ENCODE data around the gene NHLH1. TPM values are rescaled to one million over a fixed set of nuclear protein-coding genes. Genes with fewer than 3 reads are reported as not detected.

Gene NHLH1
- total RNA-seq, 2 experiments from 2014 or later = 0.08 TPM; not detected in 1

DNA sequence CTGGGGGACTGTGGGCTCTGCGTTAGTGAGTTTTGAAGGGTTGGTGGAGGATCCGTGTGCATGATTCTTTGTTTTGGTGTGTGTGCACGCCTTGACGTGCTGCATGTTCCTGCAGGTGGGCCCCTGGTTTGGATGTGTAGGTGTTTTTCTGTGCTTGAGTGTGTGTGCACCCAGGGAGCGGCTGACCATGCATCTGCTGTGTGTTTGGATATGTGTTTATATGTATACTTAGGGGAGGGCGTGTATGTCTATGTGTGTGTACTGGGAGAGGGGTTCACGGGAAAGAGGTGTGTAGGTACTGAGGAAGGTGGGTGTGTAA, 34.6 kb downstream of the NHLH1 start:
- Mint-ChIP-seq H3K9me3 (no peaks in the 10 kb centered on the region), H3K36me3 (ENCODE audit: low read depth) (no peaks in the 10 kb centered on the region), H3K27me3 (peaks cover 35% of the 10 kb centered on the region), H3K4me1 (ENCODE audit: low read depth) (peaks cover 9% of the 10 kb centered on the region), H3K4me3 (peak overlapping the region; percentile 71), H3K27ac (no peak overlapping the region)
- POLR2A ChIA-PET = no interaction called here
- H3K27me3 ChIP-seq (ENCODE audit: control insufficient read depth in 1 of 2, insufficient read depth in 2 of 2, low read length in 2 of 2) = peaks cover 17 to 26% of the 10 kb centered on the region in 2 experiments
- no peaks in the 10 kb centered on the region for H3K9me3 ChIP-seq (ENCODE audit: control insufficient read depth in 1 of 2, insufficient read depth in 1 of 2, low read length in 2 of 2)
- ATAC-seq (ENCODE audit: poor library complexity) (no peak), DNase-seq (no peak)
- H3K4me3 ChIP-seq (ENCODE audit: low read length) = no peak overlapping the region
- no peaks in the 10 kb centered on the region for H3K36me3 ChIP-seq (ENCODE audit: insufficient read depth, low read length)
- intact Hi-C loops (cut with DNase I, micrococcal nuclease) = no loop called here
- H3K27ac ChIP-seq (ENCODE audit: low read depth in 1 of 2, low read length in 2 of 2) = no peak overlapping the region
- peaks cover 15% of the 10 kb centered on the region for H3K4me1 ChIP-seq (ENCODE audit: insufficient read depth, low read length)
- TF ChIP-seq, protein P1, sequence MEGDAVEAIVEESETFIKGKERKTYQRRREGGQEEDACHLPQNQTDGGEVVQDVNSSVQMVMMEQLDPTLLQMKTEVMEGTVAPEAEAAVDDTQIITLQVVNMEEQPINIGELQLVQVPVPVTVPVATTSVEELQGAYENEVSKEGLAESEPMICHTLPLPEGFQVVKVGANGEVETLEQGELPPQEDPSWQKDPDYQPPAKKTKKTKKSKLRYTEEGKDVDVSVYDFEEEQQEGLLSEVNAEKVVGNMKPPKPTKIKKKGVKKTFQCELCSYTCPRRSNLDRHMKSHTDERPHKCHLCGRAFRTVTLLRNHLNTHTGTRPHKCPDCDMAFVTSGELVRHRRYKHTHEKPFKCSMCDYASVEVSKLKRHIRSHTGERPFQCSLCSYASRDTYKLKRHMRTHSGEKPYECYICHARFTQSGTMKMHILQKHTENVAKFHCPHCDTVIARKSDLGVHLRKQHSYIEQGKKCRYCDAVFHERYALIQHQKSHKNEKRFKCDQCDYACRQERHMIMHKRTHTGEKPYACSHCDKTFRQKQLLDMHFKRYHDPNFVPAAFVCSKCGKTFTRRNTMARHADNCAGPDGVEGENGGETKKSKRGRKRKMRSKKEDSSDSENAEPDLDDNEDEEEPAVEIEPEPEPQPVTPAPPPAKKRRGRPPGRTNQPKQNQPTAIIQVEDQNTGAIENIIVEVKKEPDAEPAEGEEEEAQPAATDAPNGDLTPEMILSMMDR (IDR thresholded peaks at IDR 0.05) = no peak
- CTCF ChIA-PET = no interaction called here

DNA sequence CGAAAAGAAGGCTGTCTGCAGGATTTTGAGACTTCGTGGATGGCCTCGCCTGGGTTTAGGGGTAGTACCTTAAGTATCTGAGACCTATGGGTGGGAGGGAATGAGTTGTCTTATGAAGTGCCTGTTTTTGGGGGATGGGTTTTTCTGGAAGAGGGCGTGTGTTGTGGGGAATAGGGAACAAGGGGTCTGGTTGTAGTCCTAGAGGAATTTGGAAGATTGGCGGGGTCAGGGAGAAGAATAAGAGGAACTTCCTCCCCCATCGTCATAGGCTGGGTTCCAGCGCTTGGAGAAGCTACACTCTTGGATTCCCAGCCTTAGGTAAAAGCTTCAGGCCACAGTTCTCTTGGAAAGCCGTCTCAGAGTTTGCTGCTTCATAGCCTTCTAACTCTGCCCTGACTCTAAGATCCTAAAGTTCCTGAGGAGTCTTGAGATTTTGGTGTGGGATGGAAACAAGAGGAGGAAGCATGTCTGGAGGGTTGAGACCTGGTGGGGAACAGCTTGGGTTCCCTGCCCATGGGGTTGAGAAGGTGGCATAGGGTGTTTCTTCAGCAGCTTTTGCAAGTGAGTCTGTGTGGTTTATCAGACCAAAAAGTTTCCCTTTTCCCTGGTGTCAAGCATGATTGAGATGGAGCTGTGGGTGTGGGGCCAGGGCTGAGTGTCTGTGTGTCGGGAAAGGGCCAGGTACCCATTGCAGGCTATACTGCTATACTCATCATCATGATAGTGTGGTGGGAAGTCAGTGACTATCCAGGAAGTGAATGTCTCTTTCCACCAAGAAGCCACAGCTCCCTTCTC, 35.3 kb downstream of the NHLH1 start:
- DNase-seq = no peak
- CTCF ChIA-PET = no interaction called here
- Mint-ChIP-seq H3K27me3 (peaks cover 30% of the 10 kb centered on the region), H3K27ac (no peak overlapping the region), H3K4me1 (ENCODE audit: low read depth) (peaks cover 9% of the 10 kb centered on the region), H3K36me3 (ENCODE audit: low read depth) (no peaks in the 10 kb centered on the region), H3K4me3 (peak overlapping the region; percentile 26), H3K9me3 (no peaks in the 10 kb centered on the region)
- no peak for ATAC-seq (ENCODE audit: poor library complexity)
- TF ChIP-seq, protein P1 (IDR thresholded peaks at IDR 0.05) = no peak
- H3K4me1 ChIP-seq (ENCODE audit: insufficient read depth, low read length) = peaks cover 15% of the 10 kb centered on the region
- H3K36me3 ChIP-seq (ENCODE audit: insufficient read depth, low read length) = no peaks in the 10 kb centered on the region
- no peak overlapping the region for H3K4me3 ChIP-seq (ENCODE audit: low read length)
- no peaks in the 10 kb centered on the region for H3K9me3 ChIP-seq (ENCODE audit: control insufficient read depth in 1 of 2, insufficient read depth in 1 of 2, low read length in 2 of 2)
- intact Hi-C loops (cut with DNase I, micrococcal nuclease) = no loop called here
- POLR2A ChIA-PET = no interaction called here
- H3K27me3 ChIP-seq (ENCODE audit: control insufficient read depth in 1 of 2, insufficient read depth in 2 of 2, low read length in 2 of 2) = peaks cover 17 to 26% of the 10 kb centered on the region in 2 experiments
- no peak overlapping the region for H3K27ac ChIP-seq (ENCODE audit: low read depth in 1 of 2, low read length in 2 of 2)

DNA sequence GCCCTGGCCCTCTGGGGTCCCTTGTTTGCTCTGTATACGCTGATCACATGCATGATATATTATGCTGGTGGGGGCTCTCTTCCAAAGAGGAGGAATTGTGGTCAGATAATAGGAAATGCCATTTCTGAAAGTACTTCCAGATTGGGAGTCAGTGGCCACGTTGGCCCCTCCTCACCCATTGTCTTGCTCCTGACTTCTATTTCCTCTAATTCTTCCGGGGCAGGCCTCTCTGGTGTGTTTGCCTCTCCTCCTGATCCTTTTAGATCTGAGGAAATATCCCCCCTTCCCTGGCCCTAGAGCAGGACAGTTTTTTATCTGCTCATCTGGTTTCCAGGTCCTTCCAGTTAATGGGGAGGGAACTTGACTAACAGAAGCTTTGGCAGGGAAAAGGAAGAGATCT, 36.4 kb downstream of the NHLH1 start:
- POLR2A ChIA-PET = no interaction called here
- CTCF ChIA-PET = no interaction called here

More for the DNA sequence above, 36.4 kb downstream of the NHLH1 start:
- Histone ChIP-seq H3K27ac (ENCODE audit: low read depth in 1 of 2, low read length in 2 of 2) (no peak overlapping the region), H3K4me1 (ENCODE audit: insufficient read depth, low read length) (peaks cover 15% of the 10 kb centered on the region), H3K36me3 (ENCODE audit: insufficient read depth, low read length) (no peaks in the 10 kb centered on the region), H3K27me3 (ENCODE audit: control insufficient read depth in 1 of 2, insufficient read depth in 2 of 2, low read length in 2 of 2) (peaks cover 17 to 26% of the 10 kb centered on the region in 2 experiments), H3K4me3 (ENCODE audit: low read length) (no peak overlapping the region), H3K9me3 (ENCODE audit: control insufficient read depth in 1 of 2, insufficient read depth in 1 of 2, low read length in 2 of 2) (no peaks in the 10 kb centered on the region)
- intact Hi-C loops (cut with DNase I, micrococcal nuclease) = no loop called here
- TF ChIP-seq, protein P1 (IDR thresholded peaks at IDR 0.05) = no peak
- Mint-ChIP-seq H3K4me1 (ENCODE audit: low read depth) (peaks cover 9% of the 10 kb centered on the region), H3K4me3 (no peak overlapping the region), H3K27ac (no peak overlapping the region), H3K36me3 (ENCODE audit: low read depth) (no peaks in the 10 kb centered on the region), H3K9me3 (no peaks in the 10 kb centered on the region), H3K27me3 (peaks cover 30% of the 10 kb centered on the region)
- no peak for DNase-seq
- no peak for ATAC-seq (ENCODE audit: poor library complexity)

Data from CD4-positive, alpha-beta T cell (primary cell).